Activated CD8-positive, alpha-beta T cell treated with anti-CD3 and anti-CD28 coated beads, Interleukin-2, amount 10 ng/mL, durations not matched to agents 7 days and 5 days (primary cell): Measurements from ENCODE around the gene CNDP1. TPM values are rescaled to one million over a fixed set of nuclear protein-coding genes. Genes with fewer than 3 reads are reported as not detected.

ENCODE experiments used
- ATAC-seq: fragments of 150-1000 bp; cut with Tn5 transposase; one replicate; pipeline ENCODE4 v1.10.0; 2021; ENCODE audit warnings: moderate library complexity
- CTCF ChIA-PET: fragments of 350-600 bp; sonication (Branson Sonifier 250); formaldehyde crosslinking; loops from one replicate; lab custom pipeline; 2021; ENCODE audit warnings: antibody characterized with exemption; lab: Charles Lee
- POLR2A ChIA-PET: fragments of 350-600 bp; sonication (Branson Sonifier 250); formaldehyde crosslinking; loops from one replicate; lab custom pipeline; 2021; ENCODE audit warnings: antibody characterized with exemption; lab: Charles Lee
- DNase-seq: peaks from one replicate; pipeline ENCODE4 v3.0.0-alpha.2; 2020
- H3K27ac Mint-ChIP-seq: one replicate; pipeline ENCODE4 v1.8.0; 2021; ENCODE audit warnings: mild to moderate bottlenecking, mixed read lengths
- H3K27me3 Mint-ChIP-seq: one replicate; pipeline ENCODE4 v1.8.0; 2021; ENCODE audit warnings: low read depth, mixed read lengths
- H3K36me3 Mint-ChIP-seq: one replicate; pipeline ENCODE4 v1.8.0; 2021; ENCODE audit warnings: low read depth, mixed read lengths
- H3K4me1 Mint-ChIP-seq: one replicate; pipeline ENCODE4 v1.8.0; 2021; ENCODE audit warnings: low read depth, mixed read lengths
- H3K4me3 Mint-ChIP-seq: one replicate; pipeline ENCODE4 v1.8.0; 2021; ENCODE audit warnings: mild to moderate bottlenecking, mixed read lengths
- H3K9me3 Mint-ChIP-seq: one replicate; pipeline ENCODE4 v1.8.0; 2022; ENCODE audit warnings: mixed read lengths; ENCODE audit not compliant: insufficient read depth
- total RNA-seq, 2 experiments: library from RNA; stranded (reverse); gene quantifications; one replicate each; pipeline ENCODE4 v1.2.3, GENCODE V29; 2021

The CNDP1 gene
- total RNA-seq, 2 experiments from 2014 or later = not detected

GRCh38 chr18:74632856-74633255, 98.6 kb downstream of the CNDP1 start:
- Mint-ChIP-seq H3K9me3 (no peaks in the 10 kb centered on the region), H3K27me3 (no peaks in the 10 kb centered on the region), H3K4me3 (no peak overlapping the region), H3K4me1 (peaks cover 28% of the 10 kb centered on the region), H3K27ac (peak overlapping the region; percentile 90), H3K36me3 (peaks cover 29% of the 10 kb centered on the region)
- POLR2A ChIA-PET = interaction anchor here (3.5 kb wide), 1 partner anchor 35 kb away, joined by 23 read pairs; the partner anchor contains the start of gene ZNF407
- no peak for DNase-seq
- CTCF ChIA-PET = interaction anchor here (2.0 kb wide), 1 partner anchor 20 kb away, joined by 9 read pairs; no protein-coding TSS in a partner anchor
- no peak for ATAC-seq

GRCh38 chr18:74633652-74634352, 99.5 kb downstream of the CNDP1 start:
- ChIA-PET CTCF (interaction anchor here (1.1 to 1.4 kb wide), 2 partner anchors 10 to 11 kb away, joined by 3 read pairs; no protein-coding TSS in a partner anchor), POLR2A (interaction anchor here (3.5 kb wide), 1 partner anchor 36 kb away, joined by 23 read pairs; the partner anchor contains the start of gene ZNF407)
- H3K27me3 Mint-ChIP-seq = no peaks in the 10 kb centered on the region
- H3K9me3 Mint-ChIP-seq = no peaks in the 10 kb centered on the region
- H3K27ac Mint-ChIP-seq = no peak overlapping the region
- no peak for DNase-seq
- no peak overlapping the region for H3K4me3 Mint-ChIP-seq
- H3K36me3 Mint-ChIP-seq = peaks cover 32% of the 10 kb centered on the region
- ATAC-seq = no peak
- H3K4me1 Mint-ChIP-seq = peaks cover 28% of the 10 kb centered on the region

DNA sequence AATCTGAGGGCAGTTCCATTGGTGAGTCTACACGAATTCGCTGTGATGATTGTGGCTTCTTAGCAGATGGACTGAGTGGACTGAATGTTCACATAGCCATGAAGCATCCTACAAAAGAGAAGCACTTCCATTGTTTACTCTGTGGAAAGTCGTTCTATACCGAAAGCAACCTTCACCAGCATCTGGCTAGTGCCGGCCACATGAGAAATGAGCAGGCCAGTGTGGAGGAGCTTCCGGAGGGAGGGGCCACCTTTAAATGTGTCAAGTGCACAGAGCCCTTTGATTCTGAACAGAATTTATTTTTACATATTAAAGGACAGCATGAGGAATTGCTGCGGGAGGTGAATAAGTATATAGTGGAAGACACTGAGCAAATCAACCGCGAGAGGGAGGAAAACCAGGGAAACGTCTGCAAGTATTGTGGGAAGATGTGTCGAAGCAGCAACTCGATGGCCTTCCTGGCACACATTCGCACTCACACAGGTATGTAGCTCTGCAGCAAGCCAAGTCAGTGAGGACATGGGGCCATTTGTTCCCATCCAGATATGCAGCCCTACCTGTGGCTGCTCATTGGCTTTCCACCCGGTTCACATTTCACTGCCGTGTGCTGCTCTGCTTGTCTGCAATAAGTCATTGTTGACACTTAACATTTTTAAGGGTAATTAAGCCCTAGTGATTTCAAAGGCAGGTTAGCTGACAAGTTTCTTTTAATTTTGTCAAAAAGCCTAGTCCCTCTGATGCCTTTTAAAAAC, 101.1 kb downstream of the CNDP1 start:
- CTCF ChIA-PET = no interaction called here
- no peak for DNase-seq
- Mint-ChIP-seq H3K27ac (no peak overlapping the region), H3K9me3 (no peaks in the 10 kb centered on the region), H3K27me3 (no peaks in the 10 kb centered on the region), H3K4me3 (no peak overlapping the region), H3K4me1 (peaks cover 26% of the 10 kb centered on the region), H3K36me3 (peaks cover 32% of the 10 kb centered on the region)
- ATAC-seq = no peak
- POLR2A ChIA-PET = no interaction called here

Other genes with a start within 250 kb of the CNDP1 start
- gene CYB5A, start 242.5 kb upstream of the CNDP1 start, total RNA-seq = 10 to 100 TPM; 28.7 to 31.3 TPM
- not detected for gene C18orf63, start 218.7 kb upstream of the CNDP1 start, total RNA-seq
- not detected for gene DIPK1C, start 77.2 kb upstream of the CNDP1 start, total RNA-seq
- 100 to 1,000 TPM; 131 to 144 TPM for gene CNDP2, start 38.1 kb upstream of the CNDP1 start, total RNA-seq
- gene ZNF407, start 63.4 kb downstream of the CNDP1 start, total RNA-seq = 10 to 100 TPM; 16.6 to 17.0 TPM